HEK293 (cell line): Measurements from ENCODE around the gene LUC7L.

Source experiments
- CTCF ChIP-seq: fragments of 450-650 bp; formaldehyde crosslinking; IDR thresholded peaks from 2 replicates; pipeline ENCODE4 v1.5.1; 2016; ENCODE audit warnings: missing biosample characterization, missing genetic modification characterization
- SCRT1 ChIP-seq: fragments of 450-650 bp; formaldehyde crosslinking; IDR thresholded peaks from 2 replicates; pipeline ENCODE4 v1.5.1; 2016; ENCODE audit warnings: missing biosample characterization, missing genetic modification characterization, borderline replicate concordance
- SP2 ChIP-seq: fragments of 450-650 bp; formaldehyde crosslinking; IDR thresholded peaks from 2 replicates; pipeline ENCODE4 v1.5.1; 2016; ENCODE audit warnings: missing biosample characterization, missing genetic modification characterization
- ZFP3 ChIP-seq: fragments of 450-650 bp; formaldehyde crosslinking; IDR thresholded peaks from 2 replicates; pipeline ENCODE4 v1.5.1; 2016; ENCODE audit warnings: low read depth, missing biosample characterization, missing genetic modification characterization
- ZNF585B ChIP-seq: fragments of 450-650 bp; formaldehyde crosslinking; IDR thresholded peaks from 2 replicates; pipeline ENCODE4 v1.5.1; 2016; ENCODE audit warnings: missing biosample characterization, missing genetic modification characterization

GRCh38 chr16:276426-277077 is 47.3 kb upstream of the LUC7L start:
- TF ChIP-seq CTCF (tag by site-specific recombination) (no peak), ZFP3 (tag by site-specific recombination) (no peak), SP2 (tag by site-specific recombination) (no peak), ZNF585B (no peak), SCRT1 (no peak)
